ENCODE data around the gene LETM1. TPM values are rescaled to one million over a fixed set of nuclear protein-coding genes. Genes with fewer than 3 reads are reported as not detected.

Gene LETM1
- total RNA-seq (2014; rRNA removed) = 86.3 and 129 TPM in 2 replicates
- Bru-seq, nascent RNA = percentile 59 among the genes with signal in this experiment
- percentile 81 among the genes with signal in this experiment for BruChase-seq, experiment 1, labeled RNA remaining after a 6-hour chase
- percentile 70 among the genes with signal in this experiment for BruChase-seq, experiment 2, labeled RNA remaining after a 2-hour chase
- long read RNA-seq, full-length matches to known transcripts = 59 of 132 reads
- long read RNA-seq, partial matches to known transcripts = 20 of 132 reads
- long read RNA-seq, other reads (novel, unspliced or antisense) = 53 of 132 reads

DNA sequence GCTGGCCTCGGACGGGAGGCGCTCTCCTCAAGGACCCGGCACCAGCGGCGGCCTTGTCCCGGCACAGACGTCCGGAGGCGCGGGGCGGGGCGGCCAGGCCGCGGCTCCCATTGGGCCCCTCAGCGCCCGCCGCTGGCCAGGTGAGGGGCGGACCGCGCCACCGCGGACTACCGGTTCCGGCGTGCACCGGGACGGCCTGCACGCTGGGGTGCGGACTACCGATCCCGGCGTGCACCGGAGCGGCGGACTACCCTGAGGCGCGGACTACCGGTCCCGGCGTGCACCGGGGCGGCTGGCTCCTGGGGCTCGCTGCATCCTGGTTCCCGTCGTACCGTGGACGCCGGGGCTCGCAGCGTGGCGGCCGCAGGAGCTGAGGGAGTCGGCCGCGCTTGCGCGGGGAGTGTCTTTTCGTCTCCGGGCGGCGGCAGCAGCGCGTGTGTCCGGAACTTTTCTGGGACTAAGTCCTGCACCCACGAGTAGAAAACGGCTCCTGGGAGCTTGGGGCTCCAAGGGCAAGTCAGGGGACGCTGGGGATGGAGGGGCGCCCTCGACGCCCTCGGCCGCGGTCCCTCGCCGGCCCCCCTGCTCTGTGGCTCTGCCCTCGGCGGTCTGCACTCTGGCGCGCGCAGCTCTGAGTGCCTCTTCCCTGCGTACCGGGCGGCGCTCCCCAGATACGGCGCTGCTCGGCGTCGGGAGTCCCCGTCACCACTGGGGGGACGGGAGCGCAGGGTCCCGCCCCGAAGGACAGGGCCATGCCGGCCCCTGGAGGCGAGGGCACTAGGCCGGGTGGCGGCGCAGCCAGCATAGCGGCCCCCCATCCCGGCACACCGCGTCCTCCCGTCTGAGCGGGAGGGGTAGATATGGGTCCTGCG lies at the start of gene LETM1:
Gene LETM1 (minus strand): TSS at position 86 of the 872 bp plus-strand sequence. CDS start 206 bp downstream, outside the sequence.
- TSS peak; percentile 40 for BruUV-seq (replicated peaks)
- CTCF ChIA-PET = no interaction called here
- intact Hi-C loops (cut with micrococcal nuclease) = no loop called here
- peak within 1 kb of the TSS; percentile 94 for H3K9ac ChIP-seq (ENCODE audit: low read length)
- no peaks in the 10 kb centered on the region for H3F3A ChIP-seq (ENCODE audit: low read length, unreplicated experiment)
- no peak for TF ChIP-seq EZH2phosphoT487 (IDR thresholded peaks at IDR 0.05; ENCODE audit: borderline replicate concordance, low read length)
- TF ChIP-seq, protein P1, sequence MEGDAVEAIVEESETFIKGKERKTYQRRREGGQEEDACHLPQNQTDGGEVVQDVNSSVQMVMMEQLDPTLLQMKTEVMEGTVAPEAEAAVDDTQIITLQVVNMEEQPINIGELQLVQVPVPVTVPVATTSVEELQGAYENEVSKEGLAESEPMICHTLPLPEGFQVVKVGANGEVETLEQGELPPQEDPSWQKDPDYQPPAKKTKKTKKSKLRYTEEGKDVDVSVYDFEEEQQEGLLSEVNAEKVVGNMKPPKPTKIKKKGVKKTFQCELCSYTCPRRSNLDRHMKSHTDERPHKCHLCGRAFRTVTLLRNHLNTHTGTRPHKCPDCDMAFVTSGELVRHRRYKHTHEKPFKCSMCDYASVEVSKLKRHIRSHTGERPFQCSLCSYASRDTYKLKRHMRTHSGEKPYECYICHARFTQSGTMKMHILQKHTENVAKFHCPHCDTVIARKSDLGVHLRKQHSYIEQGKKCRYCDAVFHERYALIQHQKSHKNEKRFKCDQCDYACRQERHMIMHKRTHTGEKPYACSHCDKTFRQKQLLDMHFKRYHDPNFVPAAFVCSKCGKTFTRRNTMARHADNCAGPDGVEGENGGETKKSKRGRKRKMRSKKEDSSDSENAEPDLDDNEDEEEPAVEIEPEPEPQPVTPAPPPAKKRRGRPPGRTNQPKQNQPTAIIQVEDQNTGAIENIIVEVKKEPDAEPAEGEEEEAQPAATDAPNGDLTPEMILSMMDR (conservative IDR thresholded peaks at IDR 0.05; ENCODE audit: low read depth, low read length) = no peak
- no peak for TF ChIP-seq EZH2 (IDR thresholded peaks at IDR 0.05; ENCODE audit: low read length, unreplicated experiment)
- H3K36me3 ChIP-seq (ENCODE audit: low read depth, low read length) = no peaks in the 10 kb centered on the region; the same call in 1 of the 2 replicates
- peak within 1 kb of the TSS; percentile 90 for H2AFZ ChIP-seq (ENCODE audit: low read length)
- H3K27ac ChIP-seq (ENCODE audit: low read length) = no peak within 1 kb of the TSS; the same call in 1 of the 2 replicates
- DNase-seq (peak; percentile 91), ATAC-seq (peak; percentile 97)
- H3K9me3 ChIP-seq (ENCODE audit: low read length) = no peaks in the 10 kb centered on the region
- H3K9me2 ChIP-seq (replicated peaks; ENCODE audit: low read length) = no peaks in the 10 kb centered on the region
- POLR2A ChIA-PET (ENCODE audit: unreplicated experiment) = no interaction called here
- peaks cover 58% of the 10 kb centered on the region for H3K79me2 ChIP-seq (ENCODE audit: low read length)
- H3K4me1 ChIP-seq (ENCODE audit: insufficient read depth, low read length) = peaks cover 9% of the 10 kb centered on the region; the same call in 1 of the 2 replicates
- H4K20me1 ChIP-seq (ENCODE audit: low read length) = peaks cover 21% of the 10 kb centered on the region; the same call in 1 of the 2 replicates
- no peaks in the 10 kb centered on the region for H3K27me3 ChIP-seq (ENCODE audit: low read length)
- peak within 1 kb of the TSS; percentile 87 for H3K4me3 ChIP-seq (ENCODE audit: low read length)
- H3K4me2 ChIP-seq (ENCODE audit: low read length) = peak within 1 kb of the TSS; percentile 98

DNA sequence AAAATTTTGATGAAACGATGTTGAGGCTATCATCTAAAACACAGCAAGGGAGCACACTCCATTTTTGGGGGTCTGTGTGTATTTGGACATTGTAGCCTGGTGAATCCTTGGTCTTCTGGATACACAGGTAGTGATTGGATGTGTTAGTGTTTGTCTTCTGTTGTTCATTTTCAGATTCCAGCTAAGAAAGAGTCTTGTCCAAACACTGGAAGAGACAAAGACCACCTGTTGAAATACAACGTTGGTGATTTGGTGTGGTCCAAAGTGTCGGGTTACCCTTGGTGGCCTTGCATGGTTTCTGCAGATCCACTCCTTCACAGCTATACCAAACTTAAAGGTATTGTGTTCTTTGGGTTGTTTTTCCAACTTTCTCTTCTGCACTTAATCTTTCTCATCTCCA lies 48.1 kb upstream of the LETM1 start:
- no peak overlapping the region for H3K9ac ChIP-seq (ENCODE audit: low read length)
- ChIA-PET CTCF (no interaction called here), POLR2A (ENCODE audit: unreplicated experiment) (no interaction called here)
- no peak overlapping the region for H3K27ac ChIP-seq (ENCODE audit: low read length)
- H3K4me3 ChIP-seq (ENCODE audit: low read length) = no peak overlapping the region
- H3K27me3 ChIP-seq (ENCODE audit: low read length) = no peaks in the 10 kb centered on the region
- peaks cover 38% of the 10 kb centered on the region for H3K36me3 ChIP-seq (ENCODE audit: low read depth, low read length)
- DNase-seq (no peak), ATAC-seq (no peak)
- BruUV-seq (replicated peaks) = no TSS peak
- H3K4me1 ChIP-seq (ENCODE audit: insufficient read depth, low read length) = no peaks in the 10 kb centered on the region
- no peak overlapping the region for H2AFZ ChIP-seq (ENCODE audit: low read length)
- H3K9me3 ChIP-seq (ENCODE audit: low read length) = no peaks in the 10 kb centered on the region
- no peak overlapping the region for H3K4me2 ChIP-seq (ENCODE audit: low read length)
- H4K20me1 ChIP-seq (ENCODE audit: low read length) = peaks cover 16% of the 10 kb centered on the region
- H3K9me2 ChIP-seq (replicated peaks; ENCODE audit: low read length) = no peaks in the 10 kb centered on the region
- intact Hi-C loops (cut with micrococcal nuclease) = no loop called here
- TF ChIP-seq EZH2phosphoT487 (IDR thresholded peaks at IDR 0.05; ENCODE audit: borderline replicate concordance, low read length) = no peak
- TF ChIP-seq, protein P1 (conservative IDR thresholded peaks at IDR 0.05; ENCODE audit: low read depth, low read length) = no peak
- TF ChIP-seq EZH2 (IDR thresholded peaks at IDR 0.05; ENCODE audit: low read length, unreplicated experiment) = no peak
- no peaks in the 10 kb centered on the region for H3F3A ChIP-seq (ENCODE audit: low read length, unreplicated experiment)
- H3K79me2 ChIP-seq (ENCODE audit: low read length) = peaks cover 95% of the 10 kb centered on the region
